ENCODE data around the gene LRRTM1. TPM values are rescaled to one million over a fixed set of nuclear protein-coding genes. Genes with fewer than 3 reads are reported as not detected.

LRRTM1 gene
- total RNA-seq, 4 donors from 2014 or later = 0.16 to 7.9 (median 0.68) TPM; not detected in 1

DNA sequence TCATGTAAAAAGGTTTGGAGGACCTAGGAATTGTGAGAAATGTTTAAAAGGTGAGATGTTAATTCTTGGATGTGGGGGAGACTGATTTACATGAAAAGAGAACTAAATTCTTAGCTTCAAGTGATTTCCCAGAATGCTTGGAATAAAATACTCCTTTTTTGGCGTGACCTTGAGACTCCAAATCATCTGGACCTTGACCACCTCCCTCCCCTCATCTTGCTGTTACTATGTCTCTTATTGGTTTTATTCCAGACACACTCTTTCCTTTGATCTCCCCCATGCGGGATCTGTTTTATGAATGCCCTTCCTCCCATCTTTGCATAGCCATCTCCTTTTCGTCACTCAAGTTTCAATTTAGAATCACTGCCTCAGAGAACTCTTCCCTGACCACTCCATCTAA, 20.0 kb upstream of the LRRTM1 start:
- H3K4me1 ChIP-seq = no peaks in the 10 kb centered on the region
- in situ Hi-C loops (cut with MboI; ENCODE audit: low pct_ligation_motif_present in 1 of 4, low pct_unique_long_range_greater_than_20kb in 1 of 4, low sequenced_read_pairs in 3 of 4) = no loop called here

DNA sequence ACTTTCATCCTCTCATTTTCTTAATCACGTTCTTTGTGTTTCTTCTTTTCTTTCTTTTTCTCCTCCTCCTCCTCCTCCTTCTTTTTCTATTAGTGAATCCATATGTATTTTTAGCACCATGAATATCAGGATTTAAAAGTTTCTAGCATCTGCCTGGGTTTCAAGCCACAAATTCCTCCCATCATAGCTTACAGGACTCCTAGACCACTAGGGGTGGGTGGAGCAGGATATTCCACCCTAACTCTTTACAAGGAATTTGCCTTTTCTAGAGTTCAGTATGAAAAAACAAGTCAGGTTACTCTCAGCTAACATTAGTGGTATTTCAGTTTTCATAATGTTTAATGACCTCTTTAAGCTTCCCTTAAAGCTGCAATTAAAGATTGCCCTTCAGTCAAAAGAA, 19.1 kb upstream of the LRRTM1 start:
- Histone ChIP-seq H3K4me1 (no peaks in the 10 kb centered on the region), H3K4me3 (no peak overlapping the region), H3K36me3 (no peaks in the 10 kb centered on the region), H3K27me3 (peaks cover 43% of the 10 kb centered on the region), H3K9me3 (no peaks in the 10 kb centered on the region), H3K27ac (no peak overlapping the region)
- TF ChIP-seq POLR2AphosphoS5 (IDR thresholded peaks at IDR 0.05) = no peak
- no peak for TF ChIP-seq EP300 (IDR thresholded peaks at IDR 0.05; ENCODE audit: low read depth)
- no peak for DNase-seq
- in situ Hi-C loops (cut with MboI; ENCODE audit: low pct_ligation_motif_present in 1 of 4, low pct_unique_long_range_greater_than_20kb in 1 of 4, low sequenced_read_pairs in 3 of 4) (no loop called here), intact Hi-C loops (cut with DNase I; ENCODE audit: low total_unique reads) (no loop called here)
- WGBS, 2 donors (ENCODE audit: low coverage in 1 of 2) = 60 to 62% methylated on average over 1 of the region's 1 CpG

More for the DNA sequence above, 20.0 kb upstream of the LRRTM1 start:
- TF ChIP-seq EP300 (IDR thresholded peaks at IDR 0.05; ENCODE audit: low read depth) = no peak
- no peak for TF ChIP-seq POLR2A (IDR thresholded peaks at IDR 0.05)
- Histone ChIP-seq H3K27me3 (peaks cover 43% of the 10 kb centered on the region), H3K36me3 (no peaks in the 10 kb centered on the region), H3K9me3 (no peaks in the 10 kb centered on the region), H3K4me3 (no peak overlapping the region), H3K27ac (no peak overlapping the region)
- 69 to 75% methylated on average over 2 to 3 of the region's 3 CpGs for WGBS, 2 donors (ENCODE audit: low coverage in 1 of 2)
- no peak for DNase-seq
- intact Hi-C loops (cut with DNase I; ENCODE audit: low total_unique reads) = no loop called here

DNA sequence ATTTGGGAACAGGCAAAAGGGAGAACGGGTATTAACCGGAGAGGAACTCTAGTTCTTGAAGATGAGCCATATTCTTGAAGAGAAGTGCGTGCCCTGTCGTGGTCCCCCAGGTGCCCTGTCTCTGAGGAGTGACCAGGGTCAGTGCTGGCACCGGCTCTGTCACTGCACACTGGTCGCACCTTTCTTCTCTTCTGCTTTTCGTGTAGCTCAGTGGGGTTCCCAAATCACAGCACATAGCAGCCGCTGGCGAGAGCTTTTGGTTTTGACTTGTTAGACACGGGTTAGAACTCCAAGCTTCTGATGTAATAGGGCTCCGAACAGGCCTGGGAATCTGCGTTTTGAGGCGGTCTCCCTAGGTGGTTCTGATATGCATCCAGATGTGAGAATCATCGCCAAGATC, 18.4 kb upstream of the LRRTM1 start:
- Histone ChIP-seq H3K36me3 (no peaks in the 10 kb centered on the region), H3K9me3 (no peaks in the 10 kb centered on the region), H3K4me3 (no peak overlapping the region), H3K4me1 (no peaks in the 10 kb centered on the region), H3K27ac (no peak overlapping the region), H3K27me3 (peaks cover 43% of the 10 kb centered on the region)
- in situ Hi-C loops (cut with MboI; ENCODE audit: low pct_ligation_motif_present in 1 of 4, low pct_unique_long_range_greater_than_20kb in 1 of 4, low sequenced_read_pairs in 3 of 4) (no loop called here), intact Hi-C loops (cut with DNase I; ENCODE audit: low total_unique reads) (no loop called here)
- no peak for DNase-seq
- TF ChIP-seq POLR2A (IDR thresholded peaks at IDR 0.05) (no peak), POLR2AphosphoS5 (IDR thresholded peaks at IDR 0.05) (no peak), EP300 (IDR thresholded peaks at IDR 0.05; ENCODE audit: low read depth) (no peak)
- TF ChIP-seq, protein P1, sequence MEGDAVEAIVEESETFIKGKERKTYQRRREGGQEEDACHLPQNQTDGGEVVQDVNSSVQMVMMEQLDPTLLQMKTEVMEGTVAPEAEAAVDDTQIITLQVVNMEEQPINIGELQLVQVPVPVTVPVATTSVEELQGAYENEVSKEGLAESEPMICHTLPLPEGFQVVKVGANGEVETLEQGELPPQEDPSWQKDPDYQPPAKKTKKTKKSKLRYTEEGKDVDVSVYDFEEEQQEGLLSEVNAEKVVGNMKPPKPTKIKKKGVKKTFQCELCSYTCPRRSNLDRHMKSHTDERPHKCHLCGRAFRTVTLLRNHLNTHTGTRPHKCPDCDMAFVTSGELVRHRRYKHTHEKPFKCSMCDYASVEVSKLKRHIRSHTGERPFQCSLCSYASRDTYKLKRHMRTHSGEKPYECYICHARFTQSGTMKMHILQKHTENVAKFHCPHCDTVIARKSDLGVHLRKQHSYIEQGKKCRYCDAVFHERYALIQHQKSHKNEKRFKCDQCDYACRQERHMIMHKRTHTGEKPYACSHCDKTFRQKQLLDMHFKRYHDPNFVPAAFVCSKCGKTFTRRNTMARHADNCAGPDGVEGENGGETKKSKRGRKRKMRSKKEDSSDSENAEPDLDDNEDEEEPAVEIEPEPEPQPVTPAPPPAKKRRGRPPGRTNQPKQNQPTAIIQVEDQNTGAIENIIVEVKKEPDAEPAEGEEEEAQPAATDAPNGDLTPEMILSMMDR (IDR thresholded peaks at IDR 0.05) = no peak
- whole genome bisulfite sequencing, 2 donors (ENCODE audit: low coverage in 1 of 2) = 72 to 76% methylated on average over 7 to 14 of the region's 14 CpGs

DNA sequence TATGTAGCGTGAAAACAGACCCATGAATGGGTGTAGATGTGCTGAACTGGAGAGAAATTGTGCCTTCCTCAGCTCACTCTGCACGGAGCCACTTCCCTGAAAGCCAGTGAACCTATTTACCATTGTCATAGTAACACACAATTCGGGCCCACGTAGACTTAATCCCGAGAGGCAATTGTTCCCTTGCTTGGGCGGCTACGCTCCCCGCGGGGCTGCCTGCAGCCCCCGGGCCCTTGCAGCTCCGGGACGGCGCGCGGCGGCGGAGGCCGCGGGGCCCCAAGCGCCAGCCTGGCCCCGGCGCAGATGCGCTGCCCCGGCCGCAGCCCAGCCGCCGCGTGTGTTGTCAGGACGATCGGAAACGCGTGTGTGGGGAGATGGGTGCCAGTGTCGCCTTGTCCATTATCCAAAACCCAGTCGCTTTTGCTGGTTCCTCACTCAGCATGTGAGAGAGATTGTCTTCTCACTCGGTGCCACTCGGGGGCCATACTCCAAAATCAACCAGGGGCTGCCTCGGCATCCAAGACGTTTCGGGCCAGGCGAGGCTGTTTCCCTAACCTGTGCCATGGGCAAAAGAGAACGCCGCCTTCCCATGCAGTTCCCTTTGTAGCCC, 17.9 kb upstream of the LRRTM1 start:
- no peaks in the 10 kb centered on the region for H3K9me3 ChIP-seq
- TF ChIP-seq EP300 (IDR thresholded peaks at IDR 0.05; ENCODE audit: low read depth) (no peak), POLR2AphosphoS5 (IDR thresholded peaks at IDR 0.05) (no peak), POLR2A (IDR thresholded peaks at IDR 0.05) (no peak)
- TF ChIP-seq, protein P1 (IDR thresholded peaks at IDR 0.05) = no peak
- H3K4me3 ChIP-seq = no peak overlapping the region
- no peak overlapping the region for H3K27ac ChIP-seq
- H3K27me3 ChIP-seq = peaks cover 43% of the 10 kb centered on the region
- 40 to 51% methylated on average over 1 to 35 of the region's 42 CpGs for whole genome bisulfite sequencing, 2 donors (ENCODE audit: low coverage in 1 of 2)
- no peak for DNase-seq
- no peaks in the 10 kb centered on the region for H3K4me1 ChIP-seq
- no peaks in the 10 kb centered on the region for H3K36me3 ChIP-seq
- intact Hi-C loops (cut with DNase I; ENCODE audit: low total_unique reads) = no loop called here
- in situ Hi-C loops (cut with MboI; ENCODE audit: low pct_ligation_motif_present in 1 of 4, low pct_unique_long_range_greater_than_20kb in 1 of 4, low sequenced_read_pairs in 3 of 4) = no loop called here

DNA sequence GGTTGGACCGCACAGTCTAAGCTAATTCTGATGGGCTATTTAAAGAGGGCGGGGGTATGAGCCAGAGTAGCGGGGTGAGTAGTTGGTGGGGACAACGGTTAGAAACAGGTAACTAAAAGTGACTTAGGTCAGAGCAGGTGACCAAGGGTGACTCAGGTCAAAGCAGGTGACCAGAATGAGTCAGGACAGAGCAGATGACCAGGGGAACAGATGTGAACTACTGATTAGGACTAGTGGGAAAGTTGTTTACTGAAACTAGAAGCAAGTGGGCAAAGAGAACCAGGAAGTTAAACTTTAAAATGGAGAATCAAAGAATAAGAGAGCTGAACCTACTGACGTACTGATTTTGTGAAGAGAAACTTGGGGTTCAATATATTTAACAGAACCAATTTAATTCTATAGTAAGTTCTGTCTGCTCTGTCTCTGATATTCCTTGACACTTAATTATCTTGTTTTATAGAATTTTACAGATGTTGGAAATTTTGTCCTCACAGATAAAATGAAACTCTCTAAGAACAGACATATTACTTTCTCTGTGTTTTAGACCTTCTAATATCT, 7.8 kb upstream of the LRRTM1 start:
- Histone ChIP-seq H3K36me3 (no peaks in the 10 kb centered on the region), H3K27me3 (peaks cover under 1% of the 10 kb centered on the region), H3K9me3 (no peaks in the 10 kb centered on the region), H3K4me1 (peaks cover 0 to 3% (median 0%) of the 10 kb centered on the region in 4 donors), H3K27ac (no peak overlapping the region), H3K4me3 (no peak overlapping the region)
- in situ Hi-C loops (cut with MboI; ENCODE audit: low pct_ligation_motif_present in 1 of 4, low pct_unique_long_range_greater_than_20kb in 1 of 4, low sequenced_read_pairs in 3 of 4) = no loop called here
- no peak for DNase-seq
- 84 to 92% methylated on average over 5 of the region's 5 CpGs for WGBS, 2 donors (ENCODE audit: low coverage in 1 of 2)
- TF ChIP-seq EP300 (IDR thresholded peaks at IDR 0.05; ENCODE audit: low read depth) (no peak), POLR2A (IDR thresholded peaks at IDR 0.05) (no peak), POLR2AphosphoS5 (IDR thresholded peaks at IDR 0.05) (no peak)
- TF ChIP-seq, protein P1 (IDR thresholded peaks at IDR 0.05) = no peak
- intact Hi-C loops (cut with DNase I; ENCODE audit: low total_unique reads) = no loop called here

Measured in transverse colon (tissue), 4 donors.